Testis (tissue), 3 donors: Measurements from ENCODE around the gene MPHOSPH6. TPM values are rescaled to one million over a fixed set of nuclear protein-coding genes. Genes with fewer than 3 reads are reported as not detected.

Source experiments
- DNase-seq: peaks from one replicate; pipeline ENCODE4 v3.0.0-alpha.2; 2019
- H3K27ac ChIP-seq, 2 donors: fragments of 200-600 bp; sonication (generic); one replicate each; pipeline ENCODE4 v1.5.1; 2019
- H3K27me3 ChIP-seq: fragments of 200-600 bp; sonication (generic); one replicate; pipeline ENCODE4 v1.5.1; 2019
- H3K36me3 ChIP-seq: fragments of 200-600 bp; sonication (generic); one replicate; pipeline ENCODE4 v1.5.1; 2017; ENCODE audit warnings: low read depth; ENCODE audit errors: missing control alignments
- H3K4me1 ChIP-seq: fragments of 200-600 bp; sonication (generic); one replicate; pipeline ENCODE4 v1.5.1; 2019
- H3K4me3 ChIP-seq, 2 donors: fragments of 200-600 bp; sonication (generic); one replicate each; pipeline ENCODE4 v1.5.1; 2017 to 2019
- H3K9me3 ChIP-seq: fragments of 200-600 bp; sonication (generic); one replicate; pipeline ENCODE4 v1.5.1; 2017
- POLR2A ChIP-seq: fragments of 450-650 bp; IDR thresholded peaks from one replicate; pipeline ENCODE4 v1.6.1; 2017; ENCODE audit warnings: antibody characterized with exemption, mild to moderate bottlenecking, moderate library complexity
- WGBS, 2 donors: methylation state at CpG; one replicate each; pipeline ENCODE4 v1.1.5; 2018; 5-methylcytosine and 5-hydroxymethylcytosine counted together
- intact Hi-C: fragments of 100-400 bp; cut with DNase I; formaldehyde crosslinking; loops from one replicate; pipeline ENCODE4 v1.15.1; 2023; ENCODE audit warnings: low total_unique reads
- polyA plus RNA-seq: library from polyadenylated mRNA; stranded (reverse); fragments of 350-450 nt; fragmentation: Illumina TruSeq; extraction: RNeasy Lipid Tissue Mini Kit (QIAGEN cat#74804); gene quantifications from one replicate; pipeline ENCODE4 v1.2.3, GENCODE V29; 2014; ENCODE audit warnings: low read depth, low replicate concordance; ENCODE audit not compliant: insufficient read depth
- total RNA-seq, 2 donors: library from RNA; depleted of rRNA; stranded (reverse); fragments of >200 nt; gene quantifications; one replicate each; pipeline ENCODE4 v1.2.3, GENCODE V29; 2016
- TF ChIP-seq, protein P1 (sequence below), 3 experiments: fragments of 450-650 bp in 2 of 3; fragments of 200-600 bp in 1 of 3; sonication (generic) in 1 of 3; IDR thresholded peaks; one replicate each; pipeline ENCODE4 v1.5.1; 2016 to 2019; ENCODE audit warnings: antibody characterized with exemption in 3 of 3, mild to moderate bottlenecking in 2 of 3, moderate library complexity in 1 of 3

The MPHOSPH6 gene
- total and polyA plus RNA-seq, 3 donors from 2014 or later, result 22.0 to 52.3 (median 22.7) TPM

GRCh38 chr16:82157836-82158235 is 12.2 kb downstream of the MPHOSPH6 start:
- peaks cover 2% of the 10 kb centered on the region for H3K36me3 ChIP-seq
- DNase-seq, result no peak
- H3K4me3 ChIP-seq, result no peak overlapping the region
- TF ChIP-seq, protein P1, sequence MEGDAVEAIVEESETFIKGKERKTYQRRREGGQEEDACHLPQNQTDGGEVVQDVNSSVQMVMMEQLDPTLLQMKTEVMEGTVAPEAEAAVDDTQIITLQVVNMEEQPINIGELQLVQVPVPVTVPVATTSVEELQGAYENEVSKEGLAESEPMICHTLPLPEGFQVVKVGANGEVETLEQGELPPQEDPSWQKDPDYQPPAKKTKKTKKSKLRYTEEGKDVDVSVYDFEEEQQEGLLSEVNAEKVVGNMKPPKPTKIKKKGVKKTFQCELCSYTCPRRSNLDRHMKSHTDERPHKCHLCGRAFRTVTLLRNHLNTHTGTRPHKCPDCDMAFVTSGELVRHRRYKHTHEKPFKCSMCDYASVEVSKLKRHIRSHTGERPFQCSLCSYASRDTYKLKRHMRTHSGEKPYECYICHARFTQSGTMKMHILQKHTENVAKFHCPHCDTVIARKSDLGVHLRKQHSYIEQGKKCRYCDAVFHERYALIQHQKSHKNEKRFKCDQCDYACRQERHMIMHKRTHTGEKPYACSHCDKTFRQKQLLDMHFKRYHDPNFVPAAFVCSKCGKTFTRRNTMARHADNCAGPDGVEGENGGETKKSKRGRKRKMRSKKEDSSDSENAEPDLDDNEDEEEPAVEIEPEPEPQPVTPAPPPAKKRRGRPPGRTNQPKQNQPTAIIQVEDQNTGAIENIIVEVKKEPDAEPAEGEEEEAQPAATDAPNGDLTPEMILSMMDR (IDR thresholded peaks at IDR 0.05), result no peak
- no peak for TF ChIP-seq POLR2A
- no peaks in the 10 kb centered on the region for H3K4me1 ChIP-seq
- H3K27ac ChIP-seq, result no peak overlapping the region
- intact Hi-C loops, result no loop called here
- 82 to 90% methylated on average over 5 of the region's 5 CpGs for WGBS, 2 donors
- H3K27me3 ChIP-seq, result no peaks in the 10 kb centered on the region
- no peaks in the 10 kb centered on the region for H3K9me3 ChIP-seq

DNA sequence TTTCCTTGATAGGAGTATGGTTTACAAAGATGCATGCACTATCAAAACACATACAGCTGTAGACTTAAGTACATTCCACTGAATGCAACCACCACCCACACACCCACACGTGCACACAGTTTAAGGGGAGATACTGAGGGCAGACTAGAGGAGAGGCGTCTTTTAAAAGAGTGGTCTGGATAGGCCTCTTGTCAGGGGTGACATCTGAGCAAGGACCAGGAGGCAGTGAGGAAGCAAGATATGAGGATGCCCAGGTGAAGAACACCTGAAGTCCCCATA is 12.6 kb downstream of the MPHOSPH6 start:
- intact Hi-C loops, result no loop called here
- 71 to 82% methylated on average over 2 of the region's 2 CpGs for WGBS, 2 donors
- DNase-seq, result no peak
- no peak for TF ChIP-seq POLR2A
- TF ChIP-seq, protein P1 (IDR thresholded peaks at IDR 0.05), result no peak
- Histone ChIP-seq H3K27me3 (no peaks in the 10 kb centered on the region), H3K4me3 (no peak overlapping the region), H3K9me3 (no peaks in the 10 kb centered on the region), H3K4me1 (no peaks in the 10 kb centered on the region), H3K27ac (no peak overlapping the region), H3K36me3 (peaks cover 2% of the 10 kb centered on the region)

- no peak overlapping the region for H3K4me3 ChIP-seq
- peaks cover 2% of the 10 kb centered on the region for H3K36me3 ChIP-seq
- intact Hi-C loops, result no loop called here
- no peaks in the 10 kb centered on the region for H3K9me3 ChIP-seq
- 92 to 96% methylated on average over 14 of the region's 14 CpGs for WGBS, 2 donors
- no peaks in the 10 kb centered on the region for H3K4me1 ChIP-seq
- TF ChIP-seq, protein P1 (IDR thresholded peaks at IDR 0.05), result no peak
- TF ChIP-seq POLR2A, result no peak
- no peaks in the 10 kb centered on the region for H3K27me3 ChIP-seq
- no peak overlapping the region for H3K27ac ChIP-seq
- DNase-seq, result no peak
Observed at GRCh38 chr16:82156761-82157533, 13.1 kb downstream of the MPHOSPH6 start.

DNA sequence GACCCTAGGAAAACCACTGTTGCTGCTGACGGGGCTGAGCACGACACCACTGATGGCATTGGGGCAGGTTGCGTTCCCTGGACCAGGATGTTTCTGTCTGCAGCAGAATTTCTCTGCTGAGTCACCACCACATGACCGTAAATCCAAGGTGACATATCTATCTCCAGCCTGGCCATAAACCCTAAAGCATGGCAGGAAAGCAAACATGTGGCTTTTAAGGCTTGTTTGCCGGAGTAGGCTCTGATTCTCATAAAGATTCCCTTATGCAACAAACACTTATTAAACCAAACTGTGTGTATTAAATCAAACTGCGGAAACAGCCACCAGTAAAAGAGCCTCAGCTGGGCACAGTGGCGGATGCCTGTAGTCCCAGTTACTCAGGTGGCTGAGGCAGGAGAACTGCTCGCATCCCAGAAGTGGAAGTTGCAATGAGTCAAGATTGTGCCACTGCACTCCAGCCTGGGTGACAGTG is 17.3 kb downstream of the MPHOSPH6 start:
- Histone ChIP-seq H3K27me3 (no peaks in the 10 kb centered on the region), H3K36me3 (no peaks in the 10 kb centered on the region), H3K4me3 (no peak overlapping the region), H3K4me1 (no peaks in the 10 kb centered on the region), H3K27ac (no peak overlapping the region), H3K9me3 (no peaks in the 10 kb centered on the region)
- intact Hi-C loops, result no loop called here
- WGBS, 2 donors, result 85 to 90% methylated on average over 8 of the region's 8 CpGs
- DNase-seq, result no peak
- no peak for TF ChIP-seq POLR2A
- TF ChIP-seq, protein P1 (IDR thresholded peaks at IDR 0.05), result no peak

DNA sequence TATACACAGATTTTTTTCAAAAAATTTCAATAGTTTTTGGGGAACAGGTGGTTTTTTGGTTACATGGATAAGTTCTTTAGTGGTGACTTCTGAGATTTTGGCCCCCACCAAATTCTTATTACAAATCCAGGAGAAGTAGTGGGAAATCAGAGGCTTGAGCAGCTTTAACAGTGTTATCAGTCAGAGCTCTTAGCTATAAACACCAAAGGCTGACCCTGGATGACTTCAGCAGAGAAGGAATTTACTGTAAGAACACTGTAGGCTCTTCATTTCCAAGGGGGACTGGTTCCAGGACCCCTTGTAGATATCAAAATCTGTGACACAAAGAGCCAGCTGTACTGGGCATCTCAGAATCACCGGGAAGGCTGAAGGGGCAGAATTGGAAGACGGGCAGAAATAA is 17.8 kb downstream of the MPHOSPH6 start:
- no peaks in the 10 kb centered on the region for H3K36me3 ChIP-seq
- no peak overlapping the region for H3K27ac ChIP-seq
- no peaks in the 10 kb centered on the region for H3K4me1 ChIP-seq
- no peak for TF ChIP-seq POLR2A
- TF ChIP-seq, protein P1 (IDR thresholded peaks at IDR 0.05), result no peak
- WGBS, 2 donors, result 88 to 95% methylated on average over 2 of the region's 2 CpGs
- intact Hi-C loops, result no loop called here
- H3K4me3 ChIP-seq, result no peak overlapping the region
- no peaks in the 10 kb centered on the region for H3K9me3 ChIP-seq
- DNase-seq, result no peak
- no peaks in the 10 kb centered on the region for H3K27me3 ChIP-seq
